IPS-NIHi11 (cell line): ENCODE measurements around the gene ULBP1.
"Not testable (repeated sequence)": the region's sequence is repeated elsewhere in the genome, so short reads cannot be mapped to it uniquely, and the experiment has no call there.

Source experiments
- DNase-seq: peaks from one replicate; pipeline ENCODE4 v3.0.0; 2012; ENCODE audit warnings: mixed read lengths, low spot score

The ULBP1 gene

DNA sequence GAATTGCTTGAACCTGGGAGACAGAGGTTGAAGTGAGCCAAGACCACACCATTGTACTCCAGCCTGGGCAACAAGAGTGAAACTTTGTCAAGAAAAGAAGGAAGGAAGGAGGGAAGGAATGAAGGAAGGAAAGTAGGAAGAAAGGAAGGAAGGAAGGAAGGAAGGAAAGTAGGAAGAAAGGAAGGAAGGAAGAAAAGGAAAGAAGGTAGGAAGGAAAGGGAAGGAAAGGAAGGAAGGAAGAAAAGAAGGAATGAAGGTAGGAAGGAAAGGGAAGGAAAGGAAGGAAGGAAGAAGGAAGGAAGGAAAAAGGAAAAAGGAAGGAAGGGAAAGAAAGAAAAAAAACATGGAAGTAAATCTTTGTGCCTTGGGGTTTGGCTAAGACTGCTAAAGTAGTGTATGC lies 11.7 kb downstream of the ULBP1 start:
- DNase-seq = no peak

DNA sequence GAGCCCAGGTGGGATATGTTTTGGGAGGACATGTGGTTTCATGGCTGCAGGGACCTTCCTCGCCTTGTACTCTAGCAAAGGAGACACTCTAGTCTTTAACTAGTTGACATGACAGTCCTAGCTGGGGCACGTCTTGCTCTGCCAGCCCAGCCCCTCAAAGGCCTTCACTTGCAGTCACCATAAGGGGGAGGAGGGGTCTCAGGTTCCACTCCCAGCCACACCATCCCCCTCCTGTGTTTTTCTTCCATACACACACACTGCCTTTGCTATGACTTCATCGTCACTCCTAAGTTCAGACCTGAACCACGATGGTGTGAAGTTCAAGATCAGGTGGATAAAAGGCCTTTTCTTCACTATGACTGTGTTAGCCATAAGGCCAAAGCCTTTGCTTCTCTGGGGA lies 13.5 kb downstream of the ULBP1 start:
- DNase-seq = no peak

DNA sequence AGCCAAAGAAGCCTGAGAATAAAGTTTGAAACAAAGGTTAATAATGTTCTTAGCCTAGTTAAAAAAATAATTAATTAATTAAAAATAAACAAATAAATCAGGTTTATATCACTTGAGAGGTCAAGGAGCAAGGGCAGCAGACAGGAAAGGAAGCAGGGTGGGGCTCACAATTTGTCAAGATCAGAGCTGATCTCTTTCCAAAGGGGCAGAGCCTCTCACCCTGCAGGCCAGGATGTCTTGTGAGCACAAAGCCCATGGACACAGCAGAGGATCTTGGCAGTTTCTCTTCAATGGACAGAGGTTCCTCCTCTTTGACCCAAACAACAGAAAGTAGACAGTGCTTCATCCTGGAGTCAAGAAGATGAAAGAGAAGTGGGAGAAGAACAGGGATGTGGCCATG lies 14.9 kb downstream of the ULBP1 start:
- DNase-seq = no peak

DNA sequence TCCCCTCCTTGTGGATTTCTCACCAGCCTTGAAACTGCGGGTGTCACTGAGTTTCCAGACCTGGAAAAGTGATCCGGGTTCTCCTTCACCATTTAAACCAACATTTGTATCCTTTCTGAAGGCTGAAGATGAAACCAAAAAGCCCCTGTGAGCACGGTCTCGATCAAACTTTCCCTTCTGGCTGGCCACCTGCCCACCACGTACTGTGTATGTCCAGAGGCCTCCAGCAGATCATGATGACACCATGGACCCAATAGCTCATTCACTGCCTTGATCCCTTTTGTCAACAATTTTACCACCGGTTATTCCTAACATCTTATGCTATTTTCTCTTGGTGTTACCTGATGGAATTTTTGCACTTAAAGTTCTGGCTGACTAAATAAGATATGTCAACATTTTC lies 15.6 kb downstream of the ULBP1 start:
- no peak for DNase-seq

DNA sequence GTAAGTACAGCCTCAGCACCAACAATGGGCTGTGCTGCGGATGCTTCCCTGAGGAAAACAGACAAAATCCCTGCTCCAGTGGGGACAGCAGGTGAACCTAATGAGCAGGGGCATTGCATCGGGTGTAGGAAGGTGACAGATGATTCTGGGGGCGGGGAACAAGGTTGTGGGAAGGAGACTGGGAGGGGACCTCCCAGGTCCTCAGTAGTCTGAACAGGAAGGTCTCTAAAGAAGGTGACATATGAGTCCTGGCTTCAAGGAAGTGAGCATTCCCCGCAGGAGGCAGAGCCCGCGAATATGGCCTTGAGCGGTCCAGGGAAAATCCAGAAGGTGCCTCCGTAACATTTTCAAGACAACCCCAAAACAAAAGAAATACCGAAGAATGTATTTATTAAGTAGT lies 19.4 kb downstream of the ULBP1 start:
- DNase-seq = no peak

DNA sequence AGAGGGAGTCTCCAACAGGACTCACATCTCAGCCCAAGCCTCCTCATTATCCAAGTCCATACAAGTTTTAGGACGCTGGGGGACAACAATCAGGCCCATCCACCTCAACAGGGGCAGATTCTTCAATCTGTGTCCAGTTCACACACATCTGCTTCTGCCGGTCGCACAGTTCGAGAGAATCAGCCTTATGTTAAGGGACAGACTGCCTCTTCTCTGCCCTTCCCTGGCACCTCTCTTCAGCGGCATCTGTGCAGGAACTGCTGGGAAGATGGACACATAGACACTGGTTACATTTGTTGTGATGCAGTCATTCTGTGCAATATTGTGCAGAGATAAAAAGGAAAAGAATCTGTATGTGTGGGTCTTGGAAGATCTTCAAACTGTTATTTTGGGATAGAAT lies 21.0 kb downstream of the ULBP1 start:
- DNase-seq = no peak

DNA sequence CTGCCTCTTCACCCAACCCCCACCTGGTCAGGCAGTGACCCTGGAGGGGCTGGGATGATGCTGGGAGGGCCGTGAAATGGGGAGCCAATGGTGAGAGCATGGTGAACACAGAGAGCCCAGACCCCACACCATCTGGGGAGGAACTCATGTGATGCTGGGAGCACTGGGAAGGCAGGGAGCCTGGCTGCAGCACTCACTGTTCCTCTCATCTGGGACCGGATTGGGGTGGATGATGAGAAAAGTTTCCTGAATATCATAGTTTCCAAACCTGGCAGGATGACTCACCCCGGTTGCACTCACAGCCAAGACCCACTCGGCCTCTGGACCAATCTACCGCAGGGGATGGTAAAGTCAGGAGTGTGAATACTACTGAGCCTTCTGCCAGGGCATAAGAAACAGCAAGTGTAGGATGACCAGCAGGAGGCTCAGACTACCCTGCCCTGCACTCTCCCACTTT lies 21.8 kb downstream of the ULBP1 start:
- DNase-seq = no peak

DNA sequence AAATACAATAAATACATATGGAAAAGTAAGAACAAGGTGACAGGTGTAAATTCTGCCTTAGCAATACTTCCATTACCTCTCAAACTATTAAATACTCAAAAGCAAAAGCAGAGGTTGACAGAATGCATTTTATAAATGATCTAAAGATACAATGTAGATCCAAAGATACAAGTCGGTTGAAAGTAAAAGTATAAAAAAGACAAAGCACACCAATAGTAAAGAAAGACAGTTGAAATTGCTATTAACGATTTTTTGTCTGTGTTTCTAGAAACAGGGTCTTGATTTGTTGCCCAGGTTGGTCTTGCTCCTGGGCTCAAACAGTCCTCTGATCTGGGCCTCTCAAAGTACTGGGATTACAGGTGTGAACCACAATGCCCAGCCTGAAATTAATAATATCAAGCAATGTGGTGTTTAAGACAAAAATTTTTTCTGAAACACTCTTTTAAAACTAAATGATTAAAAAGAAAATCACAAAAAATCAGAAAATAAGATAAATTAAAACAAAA lies 23.9 kb downstream of the ULBP1 start:
- no peak for DNase-seq

DNA sequence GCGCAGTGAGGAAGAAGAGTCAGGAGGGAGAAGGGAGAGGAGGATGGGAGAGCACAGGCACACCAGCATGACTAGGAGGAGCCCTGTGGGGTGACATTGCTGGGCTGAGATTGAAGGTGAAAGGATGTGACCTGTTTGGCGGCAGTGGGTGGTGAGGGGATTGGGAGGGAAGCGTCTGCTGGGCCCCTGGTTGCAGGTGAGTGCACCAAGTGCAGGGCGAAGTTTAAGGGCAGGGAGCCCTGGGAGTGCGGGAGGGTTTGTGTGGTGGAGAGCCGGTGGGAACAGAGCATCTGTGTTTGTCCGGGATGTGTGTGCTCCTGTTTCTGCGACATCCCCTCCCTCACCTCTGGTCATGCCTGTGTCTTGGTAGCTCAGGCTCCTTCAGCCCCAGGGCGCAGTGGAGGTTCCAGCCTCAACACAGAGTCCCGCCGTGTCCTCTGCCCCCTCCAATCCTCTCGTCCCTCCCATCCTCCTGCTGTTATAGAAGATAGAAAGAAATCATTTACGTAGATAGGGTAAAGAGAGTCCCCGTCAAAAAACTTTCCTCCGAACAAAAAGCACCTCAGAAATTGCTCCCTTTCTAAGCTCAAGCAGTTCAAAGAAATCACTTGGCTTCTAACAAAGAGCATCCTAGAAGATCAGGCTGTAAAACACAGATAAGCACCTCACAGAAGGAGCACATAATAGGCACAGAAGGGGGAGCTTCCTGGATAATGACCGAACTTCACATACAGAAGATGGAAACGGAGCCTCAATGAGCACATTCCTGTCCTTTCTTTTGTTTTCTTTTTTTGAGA lies 25.0 kb downstream of the ULBP1 start:
- DNase-seq = peak; percentile 55

DNA sequence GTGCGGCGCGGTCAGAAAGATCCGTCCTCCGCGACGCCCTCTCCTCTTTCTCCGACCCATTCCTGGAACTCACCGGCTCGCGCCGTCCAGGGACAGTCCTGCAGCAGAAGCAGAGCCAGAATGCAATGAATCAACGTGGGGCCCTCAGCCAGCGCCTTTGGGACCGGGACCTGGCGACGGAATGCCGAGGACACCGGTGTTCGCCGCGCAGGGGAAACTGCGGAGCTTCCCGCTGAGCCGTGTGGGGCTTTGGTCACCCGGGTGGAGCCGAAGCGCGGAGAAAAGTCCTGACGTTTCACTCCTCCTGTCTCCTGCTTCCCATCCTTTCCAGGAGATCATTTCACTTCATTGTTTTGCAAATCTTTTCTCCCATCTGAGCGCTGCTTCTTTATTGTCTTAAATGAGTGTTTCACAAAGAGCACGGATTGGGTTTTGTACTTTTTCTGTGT lies 26.5 kb downstream of the ULBP1 start:
- peak; percentile 35 for DNase-seq

DNA sequence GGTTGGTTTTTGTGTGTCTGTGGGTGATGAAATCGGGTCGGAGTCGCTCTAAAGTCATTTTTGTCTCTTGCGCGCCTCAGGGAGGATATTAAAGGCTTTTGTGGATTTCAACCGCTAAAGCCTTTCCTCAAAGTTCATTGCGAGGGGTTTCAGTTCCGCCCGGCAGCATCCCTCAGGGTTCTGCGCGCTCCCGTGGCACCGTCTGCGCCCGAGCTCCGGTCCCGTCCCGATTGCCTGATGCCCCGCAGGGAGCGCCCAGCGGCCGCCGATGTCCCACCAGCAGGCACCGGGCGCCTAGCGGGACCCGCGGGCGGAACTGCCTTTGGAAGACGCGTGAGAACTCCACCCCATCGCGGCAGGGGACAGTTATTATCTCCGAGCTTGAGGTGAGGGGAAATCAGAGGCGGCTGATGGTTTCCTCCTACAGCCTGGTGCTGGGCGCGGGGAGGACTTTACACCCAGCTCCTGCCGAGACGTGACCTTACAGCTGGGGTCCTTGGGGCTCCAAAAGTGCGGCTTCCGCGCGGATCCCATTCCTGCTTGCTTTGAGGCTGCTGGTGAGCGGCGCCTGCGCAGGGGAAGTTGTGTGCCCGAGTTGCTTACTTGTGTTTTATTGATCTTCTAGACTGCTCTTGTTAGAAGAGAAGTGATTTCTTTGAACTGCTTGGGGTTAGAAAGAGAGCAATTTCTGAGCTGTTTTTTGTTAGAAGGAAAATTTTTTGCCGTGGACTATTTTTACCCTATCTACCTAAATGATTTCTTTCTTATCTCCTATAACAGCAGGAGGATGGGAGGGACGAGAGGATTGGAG lies 27.1 kb downstream of the ULBP1 start:
- peak; percentile 55 for DNase-seq

DNA sequence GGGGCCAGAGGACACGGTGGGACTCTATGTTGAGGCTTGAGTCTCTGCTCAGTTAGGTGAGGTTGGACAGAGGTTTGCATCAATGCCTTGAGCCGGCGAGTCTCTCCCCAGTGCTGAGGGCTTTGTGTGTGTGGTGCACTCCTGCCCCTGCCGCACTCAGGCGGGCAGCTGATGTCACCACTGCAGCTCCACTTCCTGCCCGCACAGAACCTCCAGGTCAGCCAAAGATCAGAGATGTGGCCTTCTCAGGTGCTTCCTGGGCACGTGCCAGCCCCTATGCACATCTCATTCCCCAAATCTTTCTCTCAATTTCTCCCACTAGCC lies 27.7 kb downstream of the ULBP1 start:
- DNase-seq = not testable (repeated sequence)

DNA sequence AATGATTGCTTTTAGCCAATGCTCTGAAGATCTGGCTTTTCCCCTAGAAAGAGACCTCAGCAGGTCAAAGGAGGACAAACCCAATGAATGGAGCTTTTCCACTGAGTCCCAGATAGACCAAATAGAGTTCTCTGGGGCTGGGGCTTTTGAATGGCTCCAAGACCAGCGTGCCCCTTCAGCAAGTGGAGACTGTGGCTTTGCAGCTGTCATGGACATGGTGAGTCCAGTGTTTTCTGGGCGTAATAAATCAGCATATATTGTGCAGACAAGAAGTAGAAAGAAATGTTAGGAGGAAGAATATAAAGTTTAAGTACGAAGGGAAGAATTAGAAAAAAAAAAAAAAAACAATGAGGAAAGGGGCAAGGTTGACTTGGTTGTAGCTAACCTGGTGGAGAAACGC lies 28.1 kb downstream of the ULBP1 start:
- no peak for DNase-seq

DNA sequence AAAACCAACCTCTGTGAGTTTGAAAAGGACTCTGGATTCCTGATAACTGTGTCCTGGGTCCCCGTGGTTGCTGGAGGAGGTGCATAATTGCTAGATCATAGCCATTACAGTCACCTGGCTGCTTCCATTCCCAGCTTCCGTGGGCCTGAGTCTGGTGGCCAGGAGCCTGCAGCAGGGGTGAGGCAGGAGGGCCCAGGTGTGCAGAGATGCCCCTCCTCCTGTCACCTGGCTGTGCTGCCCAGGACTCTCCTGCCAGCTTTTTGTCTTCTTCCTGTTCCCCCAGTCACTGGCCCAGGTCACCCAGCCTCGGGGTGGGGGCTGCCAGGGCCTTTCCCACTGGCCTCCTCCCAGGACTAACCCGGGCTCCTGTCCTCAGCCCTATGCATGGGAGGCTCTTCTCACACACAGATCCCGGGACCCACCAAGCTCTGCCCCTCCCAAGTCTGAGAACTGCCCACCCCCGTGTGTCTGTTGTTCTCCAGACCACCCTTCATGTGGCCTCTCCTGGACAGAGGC lies 31.6 kb downstream of the ULBP1 start:
- no peak for DNase-seq

DNA sequence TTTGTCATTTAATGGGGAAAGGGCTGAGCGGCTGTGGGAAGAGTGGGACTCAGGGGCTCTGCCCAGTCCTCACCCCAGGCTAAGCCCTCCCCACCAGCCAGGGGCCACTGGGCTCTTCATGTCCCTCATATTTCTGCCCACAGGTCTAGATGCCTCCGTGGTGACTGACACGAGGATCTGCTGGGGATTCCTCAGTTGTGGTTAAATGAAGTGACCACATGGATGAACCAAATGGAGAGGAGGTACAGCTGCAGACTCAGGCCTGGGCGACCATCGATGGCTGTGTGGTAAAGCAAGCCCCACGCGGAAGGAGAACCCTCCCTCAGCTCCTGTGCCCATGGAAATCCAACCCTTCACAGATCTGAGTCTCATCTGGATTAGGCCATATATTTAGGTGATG lies 32.2 kb downstream of the ULBP1 start:
- no peak for DNase-seq

DNA sequence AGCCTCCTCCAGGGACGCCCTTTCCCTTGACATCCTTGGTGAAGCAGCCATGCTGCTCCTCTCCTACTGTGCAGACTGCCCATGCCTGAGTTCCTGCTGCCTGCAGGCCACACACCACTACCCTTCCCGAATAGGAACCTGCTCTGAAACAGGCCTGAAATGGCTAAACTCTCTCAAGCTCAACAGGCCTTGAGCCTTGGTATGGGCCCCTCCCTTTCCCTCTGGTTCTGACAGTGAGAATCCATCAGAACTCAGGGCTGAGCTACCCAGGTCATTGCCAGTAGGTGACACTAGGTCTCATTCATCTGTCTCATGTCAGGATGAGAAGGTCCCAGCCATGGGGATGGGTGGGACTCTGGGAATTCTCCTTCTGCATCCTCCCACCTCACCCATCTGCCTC lies 35.9 kb downstream of the ULBP1 start:
- no peak for DNase-seq

DNA sequence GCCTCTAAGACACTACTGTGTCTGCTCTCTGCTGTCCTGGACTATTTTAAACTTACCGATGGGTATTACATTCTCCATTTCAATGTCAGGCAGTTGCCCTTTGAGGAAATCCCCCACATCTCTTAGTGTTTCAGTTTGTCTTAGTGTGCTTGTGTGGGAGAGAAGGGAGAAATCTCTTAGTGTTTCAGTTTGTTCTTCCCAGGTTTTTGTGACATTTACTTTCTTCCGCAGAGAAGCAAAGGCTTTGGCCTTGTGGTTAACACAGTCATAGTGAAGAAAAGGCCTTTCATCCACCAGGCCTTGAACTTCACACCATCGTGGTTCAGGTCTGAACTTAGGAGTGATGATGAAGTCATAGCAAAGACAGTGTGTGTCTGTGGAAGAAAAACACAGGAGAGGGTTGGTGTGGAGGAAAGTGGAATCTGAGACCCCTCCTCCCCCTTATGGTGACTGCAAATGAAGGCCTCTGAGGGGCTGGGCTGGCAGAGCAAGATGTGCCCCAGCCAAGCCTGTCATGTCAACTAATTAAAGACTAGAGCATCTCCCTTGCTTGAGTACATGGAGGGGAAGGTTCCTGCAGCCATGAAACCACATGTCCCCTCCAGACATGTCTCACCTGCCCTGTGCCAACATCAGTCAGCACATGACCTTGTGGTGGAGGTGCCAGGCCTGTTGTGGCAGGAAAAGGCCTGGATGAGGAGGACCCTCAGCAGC lies 37.7 kb downstream of the ULBP1 start:
- no peak for DNase-seq

DNA sequence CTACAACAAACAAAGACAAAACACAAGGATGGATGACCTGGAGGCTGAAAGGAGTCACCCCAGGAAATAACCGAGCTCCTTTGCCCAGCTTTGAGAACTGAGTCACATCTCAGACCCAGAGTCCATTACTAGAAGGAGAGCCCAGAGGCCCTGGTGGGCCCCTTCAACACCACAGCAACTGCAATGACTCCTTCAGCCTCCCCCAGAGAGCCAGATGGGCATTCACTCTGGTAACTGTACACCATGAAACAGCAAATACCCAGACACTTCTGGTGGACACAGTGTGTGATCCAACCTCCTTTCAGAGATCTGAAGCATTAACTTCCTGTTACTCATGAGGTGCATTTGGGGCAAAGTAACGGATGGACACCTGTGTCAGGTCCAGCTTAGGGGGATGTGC lies 39.0 kb downstream of the ULBP1 start:
- no peak for DNase-seq

DNA sequence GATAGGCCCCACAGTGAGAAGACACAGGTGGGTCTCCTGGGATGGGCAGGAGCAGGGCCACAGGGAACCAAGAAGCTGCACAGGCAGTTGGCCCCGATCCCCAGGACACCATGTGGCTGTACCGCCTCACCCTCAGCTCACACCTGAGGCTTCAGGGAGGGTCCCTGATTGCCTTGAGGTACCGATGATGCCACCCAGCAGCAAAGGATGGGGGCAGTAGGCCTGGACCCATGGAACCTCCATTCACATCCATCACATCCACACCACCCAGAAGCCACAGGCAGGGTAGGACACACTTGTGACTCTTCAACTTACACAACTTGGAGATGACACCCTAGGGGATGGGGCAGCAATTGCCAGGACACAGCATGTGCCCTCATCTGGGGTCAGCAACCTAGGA lies 39.9 kb downstream of the ULBP1 start:
- DNase-seq = not testable (repeated sequence)

DNA sequence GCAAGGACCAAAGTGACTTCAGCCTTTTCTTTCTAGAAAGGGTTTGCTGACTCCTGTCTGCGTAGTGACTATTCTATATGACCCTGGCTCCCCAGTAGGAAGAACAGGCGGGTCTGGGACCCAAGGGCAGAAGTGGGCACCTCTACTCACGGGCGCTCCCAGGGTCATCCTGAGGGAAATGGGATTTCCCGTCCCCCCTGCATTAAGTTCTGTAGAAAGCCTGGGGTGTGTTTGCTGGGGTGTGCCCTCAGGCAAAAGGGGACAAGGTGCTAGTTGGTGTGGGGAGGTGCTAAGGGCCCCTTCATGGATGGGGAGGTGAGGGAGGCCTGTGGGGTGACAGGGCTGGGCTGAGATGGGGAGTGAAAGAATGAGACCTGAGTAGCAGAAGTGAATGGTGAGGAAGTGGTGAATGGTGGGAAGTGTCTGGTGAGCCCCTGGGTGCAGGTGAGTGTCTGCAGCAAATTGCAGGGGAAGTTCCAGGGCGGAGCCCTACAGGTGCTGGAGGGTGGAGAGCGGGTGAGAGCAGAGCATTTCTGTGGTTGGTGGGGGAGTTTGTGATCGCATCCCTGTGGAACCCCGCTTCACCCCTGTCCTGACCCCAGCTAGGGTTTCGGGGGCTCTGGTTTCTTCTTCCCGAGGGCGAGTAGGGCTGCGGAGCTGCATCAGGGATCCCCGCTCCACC lies 40.5 kb downstream of the ULBP1 start:
- no peak for DNase-seq

DNA sequence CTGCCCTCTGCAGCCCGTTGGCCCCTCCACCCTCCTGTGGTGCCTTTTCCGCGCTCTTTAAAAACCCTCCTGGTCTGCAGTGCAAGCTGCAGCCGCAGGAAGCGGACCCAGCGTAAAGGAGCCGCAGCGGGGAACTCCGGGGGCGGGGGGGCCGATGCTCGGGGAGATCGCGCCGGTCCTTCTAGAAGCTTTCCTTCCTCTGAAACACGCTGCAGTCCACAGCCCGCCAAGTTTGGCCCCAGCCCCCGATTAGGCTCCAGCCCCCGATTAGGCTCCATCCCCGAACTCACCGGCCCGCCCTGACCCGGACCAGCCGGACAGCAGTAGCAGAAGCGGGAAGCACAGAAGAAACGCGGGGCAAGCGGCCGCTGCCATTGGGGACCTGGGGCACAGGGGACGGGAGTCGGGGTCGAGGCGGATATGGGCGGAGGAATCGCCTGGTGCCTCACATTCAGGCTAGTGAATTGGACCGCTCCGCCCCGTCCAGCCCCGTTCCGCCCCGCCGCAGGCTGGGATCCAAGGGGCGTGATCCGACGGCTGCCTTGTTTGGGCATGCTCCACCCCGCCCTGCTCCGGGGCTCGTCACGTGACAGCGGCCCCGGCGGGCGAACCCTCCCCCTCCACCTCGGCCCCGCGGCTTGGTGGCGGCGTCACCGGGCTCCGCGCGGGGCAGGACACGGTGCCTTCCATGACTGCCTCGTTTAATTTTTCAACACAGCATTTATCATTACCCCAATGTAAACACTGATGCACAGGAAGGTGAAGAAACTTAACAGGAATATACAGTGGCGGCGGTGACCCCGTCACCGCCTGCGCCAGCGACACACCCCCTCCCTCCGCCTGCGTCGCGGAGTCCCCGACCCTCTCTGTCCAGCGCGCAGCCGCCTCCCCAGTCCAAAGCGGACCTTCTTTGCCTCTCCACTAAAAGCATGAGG lies 41.3 kb downstream of the ULBP1 start:
- peak; percentile 100 for DNase-seq
